Measurements from ENCODE around the gene DDX39B.

DNA sequence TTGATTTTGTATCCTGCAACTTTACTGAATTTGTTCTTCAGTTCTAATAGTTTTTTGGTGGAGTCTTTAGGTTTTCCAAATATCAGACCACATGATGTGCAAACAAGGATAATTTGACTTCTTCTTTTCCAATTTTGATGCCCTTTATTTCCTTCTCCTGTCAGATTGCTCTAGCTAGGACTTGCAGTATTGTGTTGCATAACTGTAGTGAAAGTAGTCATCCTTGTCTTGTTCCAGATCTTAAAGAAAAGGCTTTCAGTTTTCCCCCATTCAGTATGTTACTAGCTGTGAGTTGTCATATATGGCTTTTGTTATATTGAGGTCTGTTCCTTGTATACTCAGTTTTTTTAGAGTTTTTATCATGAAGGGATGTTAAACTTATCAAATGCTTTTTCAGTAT, 39.2 kb downstream of the DDX39B start:
- TF ChIP-seq POLR2AphosphoS5 (IDR thresholded peaks at IDR 0.05; ENCODE audit: low read depth, low read length) = no peak
- no peak for TF ChIP-seq TAF1 (IDR thresholded peaks at IDR 0.05; ENCODE audit: borderline replicate concordance, insufficient read depth, low read length)
- TF ChIP-seq, protein P1, sequence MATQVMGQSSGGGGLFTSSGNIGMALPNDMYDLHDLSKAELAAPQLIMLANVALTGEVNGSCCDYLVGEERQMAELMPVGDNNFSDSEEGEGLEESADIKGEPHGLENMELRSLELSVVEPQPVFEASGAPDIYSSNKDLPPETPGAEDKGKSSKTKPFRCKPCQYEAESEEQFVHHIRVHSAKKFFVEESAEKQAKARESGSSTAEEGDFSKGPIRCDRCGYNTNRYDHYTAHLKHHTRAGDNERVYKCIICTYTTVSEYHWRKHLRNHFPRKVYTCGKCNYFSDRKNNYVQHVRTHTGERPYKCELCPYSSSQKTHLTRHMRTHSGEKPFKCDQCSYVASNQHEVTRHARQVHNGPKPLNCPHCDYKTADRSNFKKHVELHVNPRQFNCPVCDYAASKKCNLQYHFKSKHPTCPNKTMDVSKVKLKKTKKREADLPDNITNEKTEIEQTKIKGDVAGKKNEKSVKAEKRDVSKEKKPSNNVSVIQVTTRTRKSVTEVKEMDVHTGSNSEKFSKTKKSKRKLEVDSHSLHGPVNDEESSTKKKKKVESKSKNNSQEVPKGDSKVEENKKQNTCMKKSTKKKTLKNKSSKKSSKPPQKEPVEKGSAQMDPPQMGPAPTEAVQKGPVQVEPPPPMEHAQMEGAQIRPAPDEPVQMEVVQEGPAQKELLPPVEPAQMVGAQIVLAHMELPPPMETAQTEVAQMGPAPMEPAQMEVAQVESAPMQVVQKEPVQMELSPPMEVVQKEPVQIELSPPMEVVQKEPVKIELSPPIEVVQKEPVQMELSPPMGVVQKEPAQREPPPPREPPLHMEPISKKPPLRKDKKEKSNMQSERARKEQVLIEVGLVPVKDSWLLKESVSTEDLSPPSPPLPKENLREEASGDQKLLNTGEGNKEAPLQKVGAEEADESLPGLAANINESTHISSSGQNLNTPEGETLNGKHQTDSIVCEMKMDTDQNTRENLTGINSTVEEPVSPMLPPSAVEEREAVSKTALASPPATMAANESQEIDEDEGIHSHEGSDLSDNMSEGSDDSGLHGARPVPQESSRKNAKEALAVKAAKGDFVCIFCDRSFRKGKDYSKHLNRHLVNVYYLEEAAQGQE (IDR thresholded peaks at IDR 0.05; ENCODE audit: insufficient read depth in 1 of 2, low read depth in 2 of 2, low read length in 2 of 2) = no peak
- no peak for TF ChIP-seq SIN3A (IDR thresholded peaks at IDR 0.05; ENCODE audit: borderline replicate concordance, insufficient read depth, low read length)

Measured in PFSK-1 (cell line).